GM23248 (cell line): ENCODE measurements around the gene OR2A14.

Source experiments
- EZH2 ChIP-seq: fragments of 200-600 bp; sonication (generic); IDR thresholded peaks from 2 replicates; pipeline ENCODE4 v1.6.1; 2018; ENCODE audit warnings: antibody characterized with exemption, mild to moderate bottlenecking; ENCODE audit not compliant: insufficient read depth, poor library complexity, severe bottlenecking
- EZH2phosphoT487 ChIP-seq: fragments of 200-600 bp; sonication (generic); IDR thresholded peaks from 2 replicates; pipeline ENCODE4 v1.6.1; 2018; ENCODE audit warnings: antibody characterized with exemption, moderate library complexity, mild to moderate bottlenecking, low read depth; ENCODE audit not compliant: insufficient read depth

DNA sequence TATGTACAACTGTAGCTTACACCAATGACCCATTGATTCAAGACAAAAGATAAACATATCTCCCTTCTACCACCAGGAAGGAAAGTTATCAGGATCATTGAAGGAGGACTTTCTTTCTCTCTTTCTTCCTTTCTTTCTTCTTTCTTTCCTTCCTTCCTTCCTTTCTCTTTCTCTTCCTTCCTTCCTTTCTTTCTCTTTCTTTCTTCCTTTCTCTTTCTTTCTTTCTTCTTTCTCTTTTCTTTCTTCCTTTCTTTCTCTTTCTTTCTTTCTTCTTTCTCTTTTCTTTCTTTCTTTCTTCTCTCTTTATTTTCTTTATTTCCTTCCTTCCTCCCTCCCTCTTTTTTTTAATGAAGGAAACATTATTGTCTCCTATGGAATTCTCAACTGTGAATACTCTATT, 24.2 kb upstream of the OR2A14 start:
- TF ChIP-seq EZH2phosphoT487 (no peak), EZH2 (no peak)
